A673 (cell line): Measurements from ENCODE around the gene VIM. TPM values are rescaled to one million over a fixed set of nuclear protein-coding genes. Genes with fewer than 3 reads are reported as not detected.
"Not testable (repeated sequence)": the region's sequence is repeated elsewhere in the genome, so short reads cannot be mapped to it uniquely, and the experiment has no call there.

ENCODE experiments used
- BruUV-seq: library from RNA; stranded (reverse); fragments of 400-500 nt; replicated peaks from 2 replicates; lab custom pipeline; 2021; lab: Mats Ljungman, UMichigan
- CTCF ChIA-PET: fragments of 300-600 bp; sonication (Branson Sonifier 250); formaldehyde crosslinking; loops from one replicate; lab custom pipeline; 2022; ENCODE audit warnings: antibody characterized with exemption; lab: Charles Lee
- POLR2A ChIA-PET: fragments of 300-600 bp; sonication (Branson Sonifier 250); formaldehyde crosslinking; loops from one replicate; lab custom pipeline; 2022; ENCODE audit warnings: antibody characterized with exemption; ENCODE audit not compliant: low non-redundant PET; lab: Charles Lee
- DNase-seq: peaks from one replicate; pipeline ENCODE4 v3.0.0-alpha.2; 2015; ENCODE audit warnings: low spot score
- H3K27ac ChIP-seq: fragments of 200-600 bp; sonication (generic); 2 replicates; pipeline ENCODE4 v1.5.1; 2016; ENCODE audit warnings: mixed run types, low read depth, mild to moderate bottlenecking, mixed read lengths, antibody characterized with exemption, low read length; ENCODE audit not compliant: poor library complexity, severe bottlenecking
- H3K27me3 ChIP-seq: fragments of 200-600 bp; sonication (generic); replicated peaks from 2 replicates; pipeline ENCODE4 v1.6.1; 2017; ENCODE audit warnings: mixed run types, low read depth, mild to moderate bottlenecking, mixed read lengths, antibody characterized with exemption, low read length; ENCODE audit not compliant: insufficient read depth, poor library complexity
- H3K36me3 ChIP-seq: fragments of 200-600 bp; sonication (generic); 2 replicates; pipeline ENCODE4 v1.6.1; 2016; ENCODE audit warnings: mixed run types, mild to moderate bottlenecking, mixed read lengths, antibody characterized with exemption, low read length; ENCODE audit not compliant: insufficient read depth, poor library complexity, severe bottlenecking
- H3K4me1 ChIP-seq: fragments of 200-600 bp; sonication (generic); 2 replicates; pipeline ENCODE4 v1.6.1; 2017; ENCODE audit warnings: mixed run types, mild to moderate bottlenecking, mixed read lengths, antibody characterized with exemption, low read length; ENCODE audit not compliant: insufficient read depth, poor library complexity, severe bottlenecking
- H3K4me3 ChIP-seq: fragments of 200-600 bp; sonication (generic); 2 replicates; pipeline ENCODE4 v1.5.1; 2016; ENCODE audit warnings: low read depth, mixed run types, mild to moderate bottlenecking, mixed read lengths, low read length; ENCODE audit not compliant: poor library complexity, severe bottlenecking
- H3K9me3 ChIP-seq: fragments of 200-600 bp; sonication (generic); 2 replicates; pipeline ENCODE4 v1.6.1; 2016; ENCODE audit warnings: mixed run types, low read depth, mild to moderate bottlenecking, mixed read lengths, antibody characterized with exemption, low read length; ENCODE audit not compliant: poor library complexity, severe bottlenecking
- EZH2 ChIP-seq: fragments of 200-600 bp; sonication (generic); IDR thresholded peaks from 2 replicates; pipeline ENCODE4 v1.6.1; 2017; ENCODE audit warnings: borderline replicate concordance, low read depth, mild to moderate bottlenecking, mixed read lengths, antibody characterized with exemption, low read length; ENCODE audit not compliant: poor library complexity, severe bottlenecking
- intact Hi-C: fragments of 100-400 bp; cut with micrococcal nuclease; formaldehyde crosslinking; loops from one replicate; pipeline ENCODE4 v1.10.0; 2022; ENCODE audit not compliant: unreplicated experiment
- total RNA-seq: library from RNA; stranded (reverse); gene quantifications from 2 replicates; pipeline ENCODE4 v1.2.3, GENCODE V29; 2021
- TF ChIP-seq, protein P1 (sequence below): fragments of 300-800, 200-600 bp; sonication (generic); conservative IDR thresholded peaks from 2 replicates; pipeline ENCODE4 v1.5.1; 2017; ENCODE audit warnings: low read depth, mild to moderate bottlenecking, antibody characterized with exemption, low read length, moderate library complexity, mixed read lengths

The VIM gene
- total RNA-seq, 1 experiment from 2014 or later, result 1,873 TPM

DNA sequence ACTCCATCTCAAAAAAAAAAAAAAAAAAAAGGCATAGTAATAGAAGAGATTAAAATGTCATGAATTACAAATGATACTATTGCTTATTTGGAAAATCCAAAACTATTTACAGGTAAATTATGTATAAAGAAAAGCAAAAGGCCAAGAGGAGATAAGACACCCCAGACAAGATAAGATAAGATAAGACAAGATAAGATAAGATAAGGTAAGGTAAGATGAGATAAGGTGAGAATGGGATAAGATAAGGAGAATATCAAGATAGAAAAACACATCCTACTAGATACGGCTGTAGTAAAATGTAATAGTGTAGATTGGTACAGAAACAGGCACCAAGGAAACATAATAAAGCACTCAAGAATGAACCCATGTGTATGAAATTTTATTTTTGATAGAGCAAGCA, 20.9 kb downstream of the VIM start:
- CTCF ChIA-PET, result no interaction called here
- no peak for DNase-seq
- intact Hi-C loops, result no loop called here
- no peaks in the 10 kb centered on the region for H3K9me3 ChIP-seq
- H3K27ac ChIP-seq, result no peak overlapping the region
- H3K36me3 ChIP-seq, result no peaks in the 10 kb centered on the region
- no TSS peak for BruUV-seq
- H3K4me1 ChIP-seq, result no peaks in the 10 kb centered on the region
- H3K27me3 ChIP-seq, result no peaks in the 10 kb centered on the region
- POLR2A ChIA-PET, result no interaction called here
- no peak overlapping the region for H3K4me3 ChIP-seq
- TF ChIP-seq EZH2, result no peak
- TF ChIP-seq, protein P1, sequence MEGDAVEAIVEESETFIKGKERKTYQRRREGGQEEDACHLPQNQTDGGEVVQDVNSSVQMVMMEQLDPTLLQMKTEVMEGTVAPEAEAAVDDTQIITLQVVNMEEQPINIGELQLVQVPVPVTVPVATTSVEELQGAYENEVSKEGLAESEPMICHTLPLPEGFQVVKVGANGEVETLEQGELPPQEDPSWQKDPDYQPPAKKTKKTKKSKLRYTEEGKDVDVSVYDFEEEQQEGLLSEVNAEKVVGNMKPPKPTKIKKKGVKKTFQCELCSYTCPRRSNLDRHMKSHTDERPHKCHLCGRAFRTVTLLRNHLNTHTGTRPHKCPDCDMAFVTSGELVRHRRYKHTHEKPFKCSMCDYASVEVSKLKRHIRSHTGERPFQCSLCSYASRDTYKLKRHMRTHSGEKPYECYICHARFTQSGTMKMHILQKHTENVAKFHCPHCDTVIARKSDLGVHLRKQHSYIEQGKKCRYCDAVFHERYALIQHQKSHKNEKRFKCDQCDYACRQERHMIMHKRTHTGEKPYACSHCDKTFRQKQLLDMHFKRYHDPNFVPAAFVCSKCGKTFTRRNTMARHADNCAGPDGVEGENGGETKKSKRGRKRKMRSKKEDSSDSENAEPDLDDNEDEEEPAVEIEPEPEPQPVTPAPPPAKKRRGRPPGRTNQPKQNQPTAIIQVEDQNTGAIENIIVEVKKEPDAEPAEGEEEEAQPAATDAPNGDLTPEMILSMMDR, result no peak

DNA sequence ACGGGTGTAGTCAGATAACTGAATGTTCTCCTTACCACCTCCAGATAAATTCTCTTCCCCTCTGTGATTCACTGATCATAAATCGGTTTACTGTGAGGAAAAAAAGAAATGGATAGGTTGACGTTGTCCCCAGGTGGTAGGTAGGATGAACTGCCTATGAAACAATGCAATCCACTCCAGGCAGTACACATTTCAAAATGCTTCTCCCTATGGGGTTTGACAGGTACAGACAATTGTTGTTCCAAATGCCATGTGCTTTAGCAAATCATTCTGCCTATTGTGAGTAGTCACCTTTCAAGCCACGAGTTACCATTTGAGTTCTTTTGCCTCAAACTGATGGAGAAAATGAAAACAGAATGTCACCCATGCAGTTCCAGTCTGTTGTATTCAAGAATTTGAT, 21.8 kb downstream of the VIM start:
- H3K4me1 ChIP-seq, result no peaks in the 10 kb centered on the region

GRCh38 chr10:17250736-17251135, 22.7 kb downstream of the VIM start:
- BruUV-seq, result no TSS peak
- no peak for TF ChIP-seq EZH2
- TF ChIP-seq, protein P1, result peak; percentile 36; the same call in 1 of the 2 replicates
- no peaks in the 10 kb centered on the region for H3K4me1 ChIP-seq
- CTCF ChIA-PET, result no interaction called here
- H3K27ac ChIP-seq, result no peak overlapping the region
- H3K4me3 ChIP-seq, result no peak overlapping the region
- intact Hi-C loops, result no loop called here
- DNase-seq, result no peak
- H3K9me3 ChIP-seq, result no peaks in the 10 kb centered on the region
- POLR2A ChIA-PET, result no interaction called here
- H3K27me3 ChIP-seq, result no peaks in the 10 kb centered on the region
- no peaks in the 10 kb centered on the region for H3K36me3 ChIP-seq

More for the DNA sequence above, 21.8 kb downstream of the VIM start:
- no TSS peak for BruUV-seq
- POLR2A ChIA-PET, result no interaction called here
- CTCF ChIA-PET, result no interaction called here
- Histone ChIP-seq H3K4me3 (no peak overlapping the region), H3K36me3 (no peaks in the 10 kb centered on the region), H3K27ac (no peak overlapping the region), H3K9me3 (no peaks in the 10 kb centered on the region), H3K27me3 (no peaks in the 10 kb centered on the region)
- no peak for TF ChIP-seq EZH2
- TF ChIP-seq, protein P1, result peak; percentile 55
- intact Hi-C loops, result no loop called here
- peak; percentile 48 for DNase-seq

DNA sequence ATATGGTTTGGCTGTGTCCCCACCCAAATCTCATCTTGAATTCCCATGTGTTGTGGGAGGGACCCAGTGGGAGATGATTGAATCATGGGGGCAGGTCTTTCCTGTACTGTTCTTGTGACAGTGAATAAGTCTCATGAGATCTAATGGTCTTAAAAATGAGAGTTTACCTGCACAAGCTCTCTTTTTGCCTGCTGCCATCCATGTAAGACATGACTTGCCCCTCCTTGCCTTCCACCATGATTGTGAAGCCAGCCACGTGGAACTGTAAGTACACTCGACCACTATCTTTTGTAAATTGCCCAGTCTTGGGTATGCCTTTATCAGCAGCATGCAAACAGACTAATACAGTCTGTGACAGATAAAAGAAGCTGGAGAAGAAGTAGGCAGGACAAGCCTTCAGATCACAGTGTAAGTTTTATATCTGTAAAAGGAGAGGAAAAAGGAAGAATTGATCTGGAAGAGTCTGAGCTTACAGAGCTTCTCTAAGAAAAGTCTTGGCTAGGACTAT, 26.6 kb downstream of the VIM start:
- CTCF ChIA-PET, result interaction anchor here (1.0 kb wide), 1 partner anchor 412 kb away, joined by 4 read pairs; no protein-coding TSS in a partner anchor
- H3K27ac ChIP-seq, DNase-seq, POLR2A ChIA-PET, H3K27me3 ChIP-seq, intact Hi-C loops, H3K4me3 ChIP-seq, BruUV-seq, H3K9me3 ChIP-seq, H3K36me3 ChIP-seq: not testable (repeated sequence)
- H3K4me1 ChIP-seq, result peaks cover 12% of the 10 kb centered on the region
